ENCODE measurements around the gene FBLN1. TPM values are rescaled to one million over a fixed set of nuclear protein-coding genes. Genes with fewer than 3 reads are reported as not detected.

FBLN1 gene
- total RNA-seq, 1 experiment from 2014 or later: 126 TPM

- H3K27me3 ChIP-seq (ENCODE audit: control insufficient read depth, insufficient read depth, low read length): no peaks in the 10 kb centered on the region
- peaks cover 19% of the 10 kb centered on the region for H3K36me3 ChIP-seq (replicated peaks; ENCODE audit: control insufficient read depth, insufficient read depth, low read length)
- H3K4me3 ChIP-seq (ENCODE audit: insufficient read depth, low read depth, low read length): no peak overlapping the region
- DNase-seq: no peak
These were observed 21.5 kb downstream of the FBLN1 start for GRCh38 chr22:45524157-45524556.

- DNase-seq: no peak
- Histone ChIP-seq H3K36me3 (replicated peaks; ENCODE audit: control insufficient read depth, insufficient read depth, low read length) (peaks cover 19% of the 10 kb centered on the region), H3K27me3 (ENCODE audit: control insufficient read depth, insufficient read depth, low read length) (no peaks in the 10 kb centered on the region), H3K4me3 (ENCODE audit: insufficient read depth, low read depth, low read length) (no peak overlapping the region)
These were observed 22.3 kb downstream of the FBLN1 start for GRCh38 chr22:45524966-45525365.

DNA sequence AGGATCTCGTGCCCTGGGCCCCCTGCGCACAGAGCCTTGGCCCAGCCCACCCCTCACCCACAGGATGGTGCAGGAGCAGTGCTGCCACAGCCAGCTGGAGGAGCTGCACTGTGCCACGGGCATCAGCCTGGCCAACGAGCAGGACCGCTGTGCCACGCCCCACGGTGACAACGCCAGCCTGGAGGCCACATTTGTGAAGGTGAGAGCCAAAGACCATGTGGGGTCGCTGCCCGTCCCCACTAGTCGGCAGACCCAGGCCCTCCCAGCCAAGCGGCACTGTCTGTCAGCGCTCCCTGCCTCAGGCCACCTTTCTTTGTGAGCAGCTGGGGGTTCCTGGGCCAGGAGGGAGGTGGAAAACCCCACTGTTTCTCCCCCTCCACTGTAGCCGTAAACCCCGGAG lies 22.8 kb downstream of the FBLN1 start:
- Histone ChIP-seq H3K27me3 (ENCODE audit: control insufficient read depth, insufficient read depth, low read length) (no peaks in the 10 kb centered on the region), H3K4me3 (ENCODE audit: insufficient read depth, low read depth, low read length) (no peak overlapping the region), H3K36me3 (replicated peaks; ENCODE audit: control insufficient read depth, insufficient read depth, low read length) (peaks cover 21% of the 10 kb centered on the region)
- no peak for DNase-seq

DNA sequence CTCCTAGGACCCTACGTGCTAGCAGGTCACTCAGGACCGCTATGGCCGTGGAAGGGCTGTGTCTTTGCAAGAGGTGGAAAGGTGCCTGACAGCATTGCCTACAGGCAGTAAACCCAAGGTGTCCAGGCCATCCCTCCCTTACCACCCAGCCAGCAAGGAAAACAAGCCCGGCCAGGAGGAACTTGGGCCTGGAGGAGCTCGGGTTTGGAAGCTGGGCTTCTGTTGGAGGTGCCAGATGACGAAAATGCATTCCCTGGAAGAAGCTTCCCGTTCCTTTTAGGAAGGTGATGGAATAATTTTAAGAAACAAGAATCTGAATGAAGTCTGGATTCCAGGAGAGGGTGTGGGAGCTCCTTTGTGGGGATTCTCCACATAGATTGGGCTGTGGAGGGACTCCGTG lies 23.6 kb downstream of the FBLN1 start:
- H3K4me3 ChIP-seq (ENCODE audit: insufficient read depth, low read depth, low read length): no peak overlapping the region
- H3K27me3 ChIP-seq (ENCODE audit: control insufficient read depth, insufficient read depth, low read length): no peaks in the 10 kb centered on the region
- DNase-seq: no peak
- peaks cover 19% of the 10 kb centered on the region for H3K36me3 ChIP-seq (replicated peaks; ENCODE audit: control insufficient read depth, insufficient read depth, low read length)

GRCh38 chr22:45526768-45527360 lies 24.2 kb downstream of the FBLN1 start:
- Histone ChIP-seq H3K4me3 (ENCODE audit: insufficient read depth, low read depth, low read length) (no peak overlapping the region), H3K36me3 (replicated peaks; ENCODE audit: control insufficient read depth, insufficient read depth, low read length) (peaks cover 21% of the 10 kb centered on the region), H3K27me3 (ENCODE audit: control insufficient read depth, insufficient read depth, low read length) (no peaks in the 10 kb centered on the region)
- DNase-seq: no peak

DNA sequence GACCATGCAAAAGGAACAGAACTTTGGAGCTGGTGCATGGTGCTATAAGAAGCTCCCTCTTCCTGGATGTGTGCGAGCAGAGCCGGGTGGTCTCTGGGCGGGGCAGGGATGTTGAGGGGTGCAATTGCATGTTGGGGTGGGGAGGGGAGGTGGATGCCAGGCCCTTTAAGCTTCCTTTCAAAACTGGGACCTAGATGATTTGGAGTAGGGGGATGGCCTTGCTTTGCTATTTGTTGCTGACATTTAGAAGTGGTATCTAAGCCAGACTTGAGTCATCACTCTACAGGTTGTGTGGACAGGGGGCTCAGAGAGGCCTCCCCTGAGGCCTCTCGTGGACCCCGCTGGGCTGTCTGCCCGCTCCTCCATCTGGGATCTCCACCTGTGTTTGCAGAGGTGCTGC lies 24.8 kb downstream of the FBLN1 start:
- peaks cover 21% of the 10 kb centered on the region for H3K36me3 ChIP-seq (replicated peaks; ENCODE audit: control insufficient read depth, insufficient read depth, low read length)
- no peaks in the 10 kb centered on the region for H3K27me3 ChIP-seq (ENCODE audit: control insufficient read depth, insufficient read depth, low read length)
- no peak for DNase-seq
- no peak overlapping the region for H3K4me3 ChIP-seq (ENCODE audit: insufficient read depth, low read depth, low read length)

DNA sequence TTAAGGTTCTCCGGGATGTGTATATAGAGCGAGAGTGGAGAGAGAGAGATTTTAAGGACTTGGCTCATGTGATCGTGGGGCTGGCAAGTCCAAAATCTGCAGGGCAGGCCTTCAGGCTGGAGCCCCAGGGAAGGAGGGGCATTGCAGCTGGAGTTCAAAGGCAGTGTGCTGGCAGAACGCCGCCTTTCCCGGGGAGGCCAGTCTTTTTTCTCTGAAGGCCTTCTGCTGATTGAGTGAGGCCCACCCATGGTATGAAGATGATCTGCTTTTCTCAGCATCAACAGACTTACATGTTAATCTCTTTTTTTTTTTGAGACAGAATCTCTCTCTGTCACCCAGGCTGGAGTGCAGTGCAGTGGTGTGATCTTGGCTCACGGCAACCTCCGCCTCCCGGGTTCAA lies 25.4 kb downstream of the FBLN1 start:
- Histone ChIP-seq H3K27me3 (ENCODE audit: control insufficient read depth, insufficient read depth, low read length) (no peaks in the 10 kb centered on the region), H3K36me3 (replicated peaks; ENCODE audit: control insufficient read depth, insufficient read depth, low read length) (peaks cover 22% of the 10 kb centered on the region), H3K4me3 (ENCODE audit: insufficient read depth, low read depth, low read length) (no peak overlapping the region)
- no peak for DNase-seq

DNA sequence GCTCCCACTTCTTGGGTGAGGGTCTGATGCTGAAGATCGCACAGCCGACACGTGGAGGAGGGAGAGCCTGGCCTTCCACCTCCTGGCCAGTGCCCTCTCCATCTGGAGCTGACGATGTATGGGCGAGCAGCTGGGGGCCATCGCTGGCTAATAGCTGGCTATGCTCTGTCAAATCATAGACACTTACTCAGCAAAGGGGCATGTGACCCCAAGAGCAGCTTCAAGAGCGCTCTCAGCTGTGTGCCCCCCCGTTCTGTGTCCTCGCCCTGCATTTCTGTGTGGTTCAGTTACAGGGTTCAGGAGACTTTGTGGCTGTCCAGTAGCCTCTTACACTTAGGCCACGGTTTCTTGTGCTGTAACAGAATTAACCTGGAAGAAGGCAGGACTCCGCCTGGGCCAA lies 26.4 kb downstream of the FBLN1 start:
- H3K27me3 ChIP-seq (ENCODE audit: control insufficient read depth, insufficient read depth, low read length): no peaks in the 10 kb centered on the region
- H3K4me3 ChIP-seq (ENCODE audit: insufficient read depth, low read depth, low read length): no peak overlapping the region
- DNase-seq: no peak
- H3K36me3 ChIP-seq (replicated peaks; ENCODE audit: control insufficient read depth, insufficient read depth, low read length): peaks cover 27% of the 10 kb centered on the region

GRCh38 chr22:45529971-45530575 lies 27.4 kb downstream of the FBLN1 start:
- DNase-seq: no peak
- peaks cover 28% of the 10 kb centered on the region for H3K36me3 ChIP-seq (replicated peaks; ENCODE audit: control insufficient read depth, insufficient read depth, low read length)
- no peaks in the 10 kb centered on the region for H3K27me3 ChIP-seq (ENCODE audit: control insufficient read depth, insufficient read depth, low read length)
- no peak overlapping the region for H3K4me3 ChIP-seq (ENCODE audit: insufficient read depth, low read depth, low read length)

GRCh38 chr22:45531441-45532234 lies 29.0 kb downstream of the FBLN1 start:
- no peak overlapping the region for H3K4me3 ChIP-seq (ENCODE audit: insufficient read depth, low read depth, low read length)
- peaks cover 26% of the 10 kb centered on the region for H3K36me3 ChIP-seq (replicated peaks; ENCODE audit: control insufficient read depth, insufficient read depth, low read length)

DNA sequence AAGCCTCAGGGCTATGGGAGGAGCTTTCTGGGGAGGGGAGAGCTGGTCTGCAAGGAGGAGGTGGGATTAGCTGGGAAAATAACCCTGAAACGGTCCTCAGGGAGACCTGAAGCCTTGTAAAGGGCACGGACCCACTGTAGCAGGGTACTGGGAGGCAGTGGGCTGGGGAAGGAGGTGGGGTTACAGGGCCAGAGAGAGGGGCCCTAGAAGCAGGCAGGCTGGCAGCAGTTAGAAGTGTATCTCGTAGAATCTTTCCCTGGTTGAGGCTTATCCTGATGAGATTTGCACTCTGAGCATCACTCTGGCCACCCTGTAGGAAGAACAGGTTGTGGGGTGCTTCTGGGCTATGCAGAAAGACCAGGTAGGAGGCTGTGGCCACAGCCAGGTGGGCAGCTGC lies 29.6 kb downstream of the FBLN1 start:
- DNase-seq: no peak
- peaks cover 26% of the 10 kb centered on the region for H3K36me3 ChIP-seq (replicated peaks; ENCODE audit: control insufficient read depth, insufficient read depth, low read length)

More at GRCh38 chr22:45531441-45532234, 29.0 kb downstream of the FBLN1 start:
- no peak for DNase-seq
- no peaks in the 10 kb centered on the region for H3K27me3 ChIP-seq (ENCODE audit: control insufficient read depth, insufficient read depth, low read length)

DNA sequence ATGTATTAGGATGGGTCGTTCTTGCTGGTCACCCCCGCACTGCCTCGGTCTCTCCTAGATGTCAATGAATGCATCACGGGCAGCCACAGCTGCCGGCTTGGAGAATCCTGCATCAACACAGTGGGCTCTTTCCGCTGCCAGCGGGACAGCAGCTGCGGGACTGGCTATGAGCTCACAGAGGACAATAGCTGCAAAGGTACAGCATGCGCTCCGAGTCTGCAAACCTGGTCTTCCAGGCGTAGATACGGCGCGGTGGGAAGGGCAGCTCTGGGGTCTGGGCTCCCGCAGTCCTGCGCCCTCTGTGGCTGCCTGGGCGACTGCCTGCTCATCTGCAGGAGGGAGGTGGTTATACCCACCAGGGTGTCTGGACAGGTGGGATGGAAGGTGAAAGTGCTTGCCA lies 31.0 kb downstream of the FBLN1 start:
- H3K27me3 ChIP-seq (ENCODE audit: control insufficient read depth, insufficient read depth, low read length): no peaks in the 10 kb centered on the region
- no peak overlapping the region for H3K4me3 ChIP-seq (ENCODE audit: insufficient read depth, low read depth, low read length)
- DNase-seq: no peak
- H3K36me3 ChIP-seq (replicated peaks; ENCODE audit: control insufficient read depth, insufficient read depth, low read length): peaks cover 24% of the 10 kb centered on the region

More for the DNA sequence above, 29.6 kb downstream of the FBLN1 start:
- Histone ChIP-seq H3K27me3 (ENCODE audit: control insufficient read depth, insufficient read depth, low read length) (no peaks in the 10 kb centered on the region), H3K4me3 (ENCODE audit: insufficient read depth, low read depth, low read length) (no peak overlapping the region)

GRCh38 chr22:45534339-45535192 lies 31.9 kb downstream of the FBLN1 start:
- peaks cover 21% of the 10 kb centered on the region for H3K36me3 ChIP-seq (replicated peaks; ENCODE audit: control insufficient read depth, insufficient read depth, low read length)
- DNase-seq: no peak
- H3K4me3 ChIP-seq (ENCODE audit: insufficient read depth, low read depth, low read length): no peak overlapping the region
- no peaks in the 10 kb centered on the region for H3K27me3 ChIP-seq (ENCODE audit: control insufficient read depth, insufficient read depth, low read length)

- Histone ChIP-seq H3K4me3 (ENCODE audit: insufficient read depth, low read depth, low read length) (no peak overlapping the region), H3K36me3 (replicated peaks; ENCODE audit: control insufficient read depth, insufficient read depth, low read length) (peaks cover 19% of the 10 kb centered on the region), H3K27me3 (ENCODE audit: control insufficient read depth, insufficient read depth, low read length) (no peaks in the 10 kb centered on the region)
- no peak for DNase-seq
These were observed 32.6 kb downstream of the FBLN1 start for GRCh38 chr22:45535290-45535689.
